ENCODE data around the gene SLCO4A1.

DNA sequence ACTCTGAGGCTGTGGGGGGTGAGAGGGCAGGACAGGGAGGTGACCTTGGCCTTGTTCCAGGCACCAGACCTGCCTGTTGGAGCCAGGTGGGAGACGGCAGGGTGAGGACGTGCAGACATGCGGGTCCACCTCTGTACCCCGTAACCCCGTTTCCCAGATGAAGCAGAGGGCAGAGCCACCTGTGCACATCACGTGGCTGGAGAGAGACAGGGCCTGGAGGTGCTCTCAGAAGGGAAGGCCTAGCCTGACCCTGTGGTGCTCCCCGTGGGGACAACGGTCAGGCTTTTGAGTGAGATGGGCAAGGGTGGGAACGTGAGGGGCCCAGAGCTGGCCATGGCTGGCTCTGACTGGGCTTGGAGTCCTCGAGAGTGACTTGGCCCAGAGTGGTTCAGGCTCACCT, 72.9 kb downstream of the SLCO4A1 start:
- TF ChIP-seq, protein P1, sequence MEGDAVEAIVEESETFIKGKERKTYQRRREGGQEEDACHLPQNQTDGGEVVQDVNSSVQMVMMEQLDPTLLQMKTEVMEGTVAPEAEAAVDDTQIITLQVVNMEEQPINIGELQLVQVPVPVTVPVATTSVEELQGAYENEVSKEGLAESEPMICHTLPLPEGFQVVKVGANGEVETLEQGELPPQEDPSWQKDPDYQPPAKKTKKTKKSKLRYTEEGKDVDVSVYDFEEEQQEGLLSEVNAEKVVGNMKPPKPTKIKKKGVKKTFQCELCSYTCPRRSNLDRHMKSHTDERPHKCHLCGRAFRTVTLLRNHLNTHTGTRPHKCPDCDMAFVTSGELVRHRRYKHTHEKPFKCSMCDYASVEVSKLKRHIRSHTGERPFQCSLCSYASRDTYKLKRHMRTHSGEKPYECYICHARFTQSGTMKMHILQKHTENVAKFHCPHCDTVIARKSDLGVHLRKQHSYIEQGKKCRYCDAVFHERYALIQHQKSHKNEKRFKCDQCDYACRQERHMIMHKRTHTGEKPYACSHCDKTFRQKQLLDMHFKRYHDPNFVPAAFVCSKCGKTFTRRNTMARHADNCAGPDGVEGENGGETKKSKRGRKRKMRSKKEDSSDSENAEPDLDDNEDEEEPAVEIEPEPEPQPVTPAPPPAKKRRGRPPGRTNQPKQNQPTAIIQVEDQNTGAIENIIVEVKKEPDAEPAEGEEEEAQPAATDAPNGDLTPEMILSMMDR (IDR thresholded peaks at IDR 0.05; ENCODE audit: extremely low read depth in 1 of 2, insufficient read depth in 1 of 2, low read depth in 1 of 2, low read length in 2 of 2) = no peak
- TF ChIP-seq POLR2AphosphoS5 (IDR thresholded peaks at IDR 0.05; ENCODE audit: insufficient read depth, low read depth, low read length) (no peak), MYC (IDR thresholded peaks at IDR 0.05; ENCODE audit: low read depth, low read length) (no peak), FOS (IDR thresholded peaks at IDR 0.05; ENCODE audit: borderline replicate concordance, insufficient read depth, low read length) (no peak)
